ENCODE measurements around the gene PTPRM.

PTPRM gene

GRCh38 chr18:7566567-7567473 lies at the start of gene PTPRM:
TSS of gene PTPRM (plus strand) at chr18:7567316. CDS start at chr18:7567819, 503 bp downstream.
- peak; percentile 11 to 35 (median 15) for DNase-seq (ENCODE audit: low read depth in 2 of 3, low spot score in 1 of 3)

DNA sequence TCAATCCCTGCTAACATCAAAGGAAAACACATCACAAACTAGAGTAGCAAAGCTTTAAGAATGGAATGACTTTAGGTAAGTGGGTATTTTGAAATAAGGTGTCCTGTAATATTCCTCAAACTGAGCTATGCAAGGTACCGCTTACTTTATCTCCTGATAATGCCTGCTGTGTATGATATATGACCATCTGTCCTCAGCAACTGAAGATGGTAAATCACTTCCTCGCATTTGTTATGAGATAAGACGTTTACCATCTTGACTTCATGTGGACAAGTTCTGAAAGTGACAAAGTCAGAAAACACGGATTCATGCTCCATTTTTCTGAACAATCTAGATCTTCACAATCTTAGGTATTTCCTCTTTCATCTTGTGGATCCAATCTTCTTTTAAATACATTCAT lies 49.3 kb upstream of the PTPRM start:
- no peak for DNase-seq (ENCODE audit: low read depth in 2 of 3, low spot score in 1 of 3)

- no peak for DNase-seq (ENCODE audit: low read depth in 2 of 3, low spot score in 1 of 3)
Observed at GRCh38 chr18:7520200-7520785, 46.8 kb upstream of the PTPRM start.

DNA sequence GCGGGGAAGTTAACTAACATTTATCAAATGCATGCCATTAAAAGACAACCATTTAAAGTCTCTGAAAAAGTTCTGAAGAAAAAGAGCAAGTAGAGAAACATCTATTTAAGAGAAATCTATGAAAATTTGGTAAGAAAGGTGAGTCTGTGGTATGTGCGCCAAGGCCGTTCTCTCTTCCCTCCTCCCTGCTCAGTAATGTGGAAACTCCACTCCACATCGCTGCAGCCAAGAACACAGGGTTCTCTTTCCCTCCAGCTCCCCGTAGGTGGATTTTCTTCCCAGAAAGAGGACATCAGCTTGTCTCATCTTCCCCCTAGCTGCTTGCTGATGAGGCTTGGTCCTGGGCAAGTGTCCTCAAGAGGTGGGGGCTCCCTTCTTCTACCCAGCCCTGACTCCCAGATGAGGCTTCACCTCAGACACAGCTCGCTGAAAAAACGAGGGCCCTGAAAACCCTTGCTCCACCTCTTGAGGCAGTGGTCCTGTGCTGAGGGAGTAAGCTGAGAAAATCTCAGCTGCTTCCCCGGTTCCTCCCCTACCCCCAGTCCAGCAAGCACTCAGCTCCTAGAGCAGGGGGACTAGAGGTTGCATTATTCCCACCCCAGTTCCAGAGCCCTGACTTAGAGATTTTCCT lies 45.8 kb upstream of the PTPRM start:
- DNase-seq (ENCODE audit: low read depth in 2 of 3, low spot score in 1 of 3) = no peak

GRCh38 chr18:7523772-7524171 lies 43.3 kb upstream of the PTPRM start:
- no peak for DNase-seq (ENCODE audit: low read depth in 2 of 3, low spot score in 1 of 3)

DNA sequence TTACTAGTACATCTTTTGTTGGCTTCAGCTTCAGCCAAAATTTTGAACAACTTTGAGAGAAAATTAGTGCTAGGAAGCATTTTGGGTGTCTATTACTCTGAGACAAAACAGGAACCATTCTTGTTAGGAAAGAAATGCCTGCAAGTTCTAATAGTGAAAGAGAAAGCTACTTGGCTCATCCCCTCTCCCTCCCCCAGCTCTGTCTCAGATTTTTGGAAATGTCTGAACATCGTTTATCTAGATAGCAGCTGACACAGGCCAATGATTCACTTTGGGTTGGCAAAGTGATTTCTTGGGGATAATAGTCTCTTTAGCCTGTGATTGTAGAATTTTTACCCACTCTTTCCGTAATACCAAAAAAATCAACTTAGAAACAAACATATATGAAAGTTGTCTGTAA lies 42.3 kb upstream of the PTPRM start:
- no peak for DNase-seq (ENCODE audit: low read depth in 2 of 3, low spot score in 1 of 3)

GRCh38 chr18:7532942-7533341 lies 34.2 kb upstream of the PTPRM start:
- DNase-seq (ENCODE audit: low read depth in 2 of 3, low spot score in 1 of 3) = no peak

GRCh38 chr18:7535436-7536205 lies 31.5 kb upstream of the PTPRM start:
- DNase-seq (ENCODE audit: low read depth in 2 of 3, low spot score in 1 of 3) = no peak

- DNase-seq (ENCODE audit: low read depth in 2 of 3, low spot score in 1 of 3) = no peak
Observed at GRCh38 chr18:7537145-7537544, 30.0 kb upstream of the PTPRM start.

- no peak for DNase-seq (ENCODE audit: low read depth in 2 of 3, low spot score in 1 of 3)
Observed at GRCh38 chr18:7541835-7542234, 25.3 kb upstream of the PTPRM start.

DNA sequence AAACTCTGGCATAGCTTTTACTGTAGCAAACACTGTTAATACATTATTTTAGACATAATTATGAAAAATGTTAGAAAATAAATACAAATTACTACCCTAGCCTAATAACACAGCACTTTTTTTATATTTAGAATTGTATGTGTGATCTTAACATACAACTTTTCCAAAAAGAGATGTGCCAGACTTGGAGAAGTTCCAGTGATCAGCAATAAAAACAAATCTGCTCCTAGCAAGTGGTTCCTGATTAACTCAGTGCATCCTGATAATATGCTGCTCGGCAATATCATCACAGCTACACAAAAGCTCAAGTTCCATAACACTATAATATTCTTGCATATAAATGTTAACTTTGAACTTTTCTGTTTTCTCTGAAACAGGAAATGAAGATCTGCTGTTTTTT lies 22.4 kb upstream of the PTPRM start:
- no peak for DNase-seq (ENCODE audit: low read depth in 2 of 3, low spot score in 1 of 3)

GRCh38 chr18:7545734-7546133 lies 21.4 kb upstream of the PTPRM start:
- no peak for DNase-seq (ENCODE audit: low read depth in 2 of 3, low spot score in 1 of 3)

DNA sequence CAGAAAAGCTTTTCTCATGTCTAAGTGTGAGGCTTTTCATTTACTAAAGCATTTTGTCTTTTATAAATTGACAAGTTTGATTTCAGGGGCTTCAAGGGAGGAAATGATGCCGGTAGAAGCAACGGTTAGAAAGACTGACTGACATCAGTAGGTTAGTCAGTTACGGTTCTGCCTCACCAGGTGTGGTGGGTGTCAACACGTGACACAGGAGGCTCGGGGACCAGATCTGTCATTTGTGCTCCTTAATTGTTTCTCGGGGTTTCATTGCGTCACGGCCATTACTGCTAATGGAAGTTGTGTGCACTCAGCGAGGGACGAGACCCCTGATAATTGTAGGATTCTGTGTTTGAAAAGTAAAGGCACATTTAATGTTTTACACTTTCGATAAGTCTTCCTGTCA lies 18.9 kb upstream of the PTPRM start:
- DNase-seq (ENCODE audit: low read depth in 2 of 3, low spot score in 1 of 3) = no peak

DNA sequence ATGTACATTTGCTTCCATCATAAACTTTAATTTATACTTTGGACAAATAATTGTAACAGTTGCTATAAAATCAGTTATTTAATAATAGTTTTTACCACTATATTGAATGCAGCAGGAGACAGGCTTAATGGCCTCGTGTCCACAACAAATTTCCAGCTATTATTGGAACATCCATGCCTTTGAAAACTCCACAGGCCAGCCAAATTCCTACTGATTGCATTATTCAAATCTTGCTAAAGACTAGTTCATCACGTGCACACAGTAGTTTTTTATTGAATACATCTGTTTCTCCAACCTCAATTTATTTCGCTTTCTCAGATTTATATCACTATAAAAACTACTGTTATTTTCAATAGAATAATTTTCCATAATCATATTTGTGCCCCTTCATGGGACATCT lies 18.4 kb upstream of the PTPRM start:
- no peak for DNase-seq (ENCODE audit: low read depth in 2 of 3, low spot score in 1 of 3)

GRCh38 chr18:7557973-7558372 lies 9.1 kb upstream of the PTPRM start:
- DNase-seq (ENCODE audit: low read depth in 2 of 3, low spot score in 1 of 3) = no peak

DNA sequence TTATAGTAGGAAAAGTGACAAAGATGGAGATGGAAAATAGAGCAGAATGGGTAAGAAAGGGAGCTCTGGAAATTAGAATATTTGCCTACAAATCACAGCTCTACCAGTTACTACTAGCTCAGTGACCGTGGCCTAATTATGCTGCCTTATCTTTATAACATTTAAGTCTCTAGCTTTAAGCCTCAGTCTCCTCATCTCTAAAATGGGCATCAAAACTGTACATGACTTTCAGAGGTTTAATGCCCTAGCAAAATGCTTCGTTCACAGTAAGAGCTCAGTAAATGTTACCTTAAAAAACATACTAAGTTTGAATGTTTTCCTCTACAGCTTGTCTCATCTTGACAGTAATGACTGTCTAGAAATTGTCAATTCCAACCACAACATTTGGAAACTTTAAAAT lies 8.3 kb upstream of the PTPRM start:
- DNase-seq (ENCODE audit: low read depth in 2 of 3, low spot score in 1 of 3) = no peak

- no peak for DNase-seq (ENCODE audit: low read depth in 2 of 3, low spot score in 1 of 3)
Observed at GRCh38 chr18:7559709-7560319, 7.3 kb upstream of the PTPRM start.

DNA sequence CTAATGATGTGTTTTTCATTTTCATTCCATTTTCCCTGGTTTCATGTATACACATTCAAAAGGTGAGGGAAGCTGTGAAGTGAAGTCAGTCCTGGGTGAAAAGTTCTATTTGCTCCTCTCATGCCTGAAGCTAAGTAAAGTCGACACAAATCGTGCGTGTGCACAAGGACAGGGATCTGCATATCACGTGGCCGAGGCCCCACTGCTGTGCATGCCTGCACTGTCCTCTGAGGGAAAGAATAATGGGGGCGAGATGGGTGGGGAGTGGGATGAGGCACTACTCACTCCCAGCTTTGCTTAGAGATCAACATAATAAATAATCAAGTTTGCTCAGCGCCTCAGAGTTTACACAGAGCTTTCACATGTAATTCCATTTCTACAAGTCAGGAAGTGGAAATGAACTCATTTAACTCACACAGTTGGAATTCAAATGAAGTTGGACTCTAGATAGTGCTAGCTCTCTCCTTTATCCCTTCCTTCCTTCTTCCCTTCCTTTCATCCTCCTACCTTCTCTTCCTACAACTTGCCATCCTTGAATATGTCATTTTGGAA lies 5.1 kb upstream of the PTPRM start:
- DNase-seq (ENCODE audit: low read depth in 2 of 3, low spot score in 1 of 3) = no peak

DNA sequence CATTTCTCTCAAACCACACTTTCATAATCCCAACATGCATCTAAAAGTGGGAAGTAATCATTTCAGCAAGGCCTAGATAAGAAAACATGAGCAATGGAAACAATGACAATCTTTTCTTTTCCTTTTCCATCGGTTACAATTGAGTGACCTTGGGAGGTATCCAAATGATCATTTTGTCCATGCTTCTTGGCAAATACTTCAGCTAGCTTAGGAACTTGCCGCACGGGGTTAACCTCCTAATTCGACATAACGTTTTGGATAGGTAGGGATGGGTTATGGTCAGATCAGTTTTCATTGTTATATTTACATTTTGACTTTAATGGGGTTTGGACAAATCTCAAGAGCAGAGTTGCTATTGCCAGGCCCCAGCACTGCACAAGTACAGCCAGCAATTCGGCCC lies 4.6 kb upstream of the PTPRM start:
- DNase-seq (ENCODE audit: low read depth in 2 of 3, low spot score in 1 of 3) = no peak

- no peak for DNase-seq (ENCODE audit: low read depth in 2 of 3, low spot score in 1 of 3)
Observed at GRCh38 chr18:7565677-7566076, 1.4 kb upstream of the PTPRM start.

DNA sequence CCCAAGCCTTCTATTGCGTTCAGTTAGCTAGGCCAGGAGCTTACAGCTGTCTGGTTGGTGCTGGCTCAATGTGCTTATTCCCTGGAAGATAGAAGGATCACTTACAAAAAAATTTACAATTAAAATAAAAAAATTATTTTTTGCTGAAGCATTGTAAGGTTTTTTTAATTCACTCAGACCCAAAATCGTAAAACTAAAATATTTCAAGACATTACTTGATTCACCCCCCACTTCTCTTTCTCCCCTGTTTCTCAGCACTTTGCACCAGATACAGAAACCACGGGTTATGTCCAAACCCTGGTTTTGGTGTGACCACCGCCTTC lies 911 bp upstream of the PTPRM start:
- no peak for DNase-seq (ENCODE audit: low read depth in 2 of 3, low spot score in 1 of 3)

Data from stimulated activated CD4-positive, alpha-beta T cell treated with anti-CD3 and anti-CD28 coated beads, Interleukin-12 subunit alpha, Interleukin-12 subunit beta, amount 100 ng/mL, for 48 hours (primary cell).